Memory B cell (primary cell): ENCODE results near the gene XIRP1.
A peak's percentile ranks its signal among the peaks of the same experiment; 100 is the strongest.
"Not testable (repeated sequence)": the region's sequence is repeated elsewhere in the genome, so short reads cannot be mapped to it uniquely, and the experiment has no call there.

ENCODE experiments used
- ATAC-seq: fragments of 150-1000 bp; cut with Tn5 transposase; 2 replicates; pipeline ENCODE4 v1.10.0; 2021; ENCODE audit warnings: low read depth, mild to moderate bottlenecking, moderate library complexity
- DNase-seq, 2 donors: peaks; one replicate each; pipeline ENCODE4 v3.0.0; 2022; ENCODE audit warnings: low spot score in 2 of 2
- H3K27ac Mint-ChIP-seq: one replicate; pipeline ENCODE4 v1.8.0; 2022; ENCODE audit warnings: mild to moderate bottlenecking, moderate library complexity, mixed read lengths
- H3K27me3 Mint-ChIP-seq: one replicate; pipeline ENCODE4 v1.8.0; 2022; ENCODE audit warnings: mixed read lengths
- H3K36me3 Mint-ChIP-seq: one replicate; pipeline ENCODE4 v1.8.0; 2022; ENCODE audit warnings: mild to moderate bottlenecking, mixed read lengths
- H3K4me1 Mint-ChIP-seq: one replicate; pipeline ENCODE4 v1.8.0; 2022; ENCODE audit warnings: mixed read lengths
- H3K4me3 Mint-ChIP-seq: one replicate; pipeline ENCODE4 v1.8.0; 2022; ENCODE audit warnings: mild to moderate bottlenecking, moderate library complexity, mixed read lengths
- H3K9me3 Mint-ChIP-seq: one replicate; pipeline ENCODE4 v1.8.0; 2022; ENCODE audit warnings: mixed read lengths

The XIRP1 gene

GRCh38 chr3:39192490-39193092 is at the start of gene XIRP1:
TSS of gene XIRP1 (minus strand) at chr3:39192595. CDS start at chr3:39189445, 3,150 bp downstream.
- H3K27me3 Mint-ChIP-seq, result peaks cover 8% of the 10 kb centered on the region
- H3K36me3 Mint-ChIP-seq, result no peaks in the 10 kb centered on the region
- peaks cover 17% of the 10 kb centered on the region for H3K4me1 Mint-ChIP-seq
- no peak for ATAC-seq
- no peak for DNase-seq
- no peak within 1 kb of the TSS for H3K27ac Mint-ChIP-seq
- H3K4me3 Mint-ChIP-seq, result no peak within 1 kb of the TSS
- no peaks in the 10 kb centered on the region for H3K9me3 Mint-ChIP-seq

GRCh38 chr3:39241561-39241960 is 49.2 kb upstream of the XIRP1 start:
- Mint-ChIP-seq H3K4me3 (no peak overlapping the region), H3K4me1 (no peaks in the 10 kb centered on the region), H3K36me3 (no peaks in the 10 kb centered on the region), H3K9me3 (peaks cover 5% of the 10 kb centered on the region), H3K27me3 (peaks cover 3% of the 10 kb centered on the region), H3K27ac (no peak overlapping the region)
- DNase-seq (no peak), ATAC-seq (no peak)

- Mint-ChIP-seq H3K4me1 (peaks cover 23% of the 10 kb centered on the region), H3K27ac (no peak overlapping the region), H3K4me3 (no peak overlapping the region), H3K36me3 (no peaks in the 10 kb centered on the region), H3K9me3 (no peaks in the 10 kb centered on the region), H3K27me3 (peaks cover 10% of the 10 kb centered on the region)
- no peak for ATAC-seq
- no peak for DNase-seq
These were observed 44.6 kb upstream of the XIRP1 start for GRCh38 chr3:39237027-39237426.

- DNase-seq (no peak), ATAC-seq (peak; percentile 57)
- Mint-ChIP-seq H3K36me3 (no peaks in the 10 kb centered on the region), H3K4me1 (peaks cover 25% of the 10 kb centered on the region), H3K9me3 (no peaks in the 10 kb centered on the region), H3K4me3 (no peak overlapping the region), H3K27ac (no peak overlapping the region), H3K27me3 (peaks cover 8% of the 10 kb centered on the region)
These were observed 42.3 kb upstream of the XIRP1 start for GRCh38 chr3:39234651-39235050.

- Mint-ChIP-seq H3K36me3 (no peaks in the 10 kb centered on the region), H3K27ac (no peak overlapping the region), H3K4me1 (peaks cover 25% of the 10 kb centered on the region), H3K4me3 (no peak overlapping the region), H3K27me3 (peaks cover 7% of the 10 kb centered on the region), H3K9me3 (no peaks in the 10 kb centered on the region)
- no peak for DNase-seq
- no peak for ATAC-seq
These were observed 40.5 kb upstream of the XIRP1 start for GRCh38 chr3:39232859-39233258.

DNA sequence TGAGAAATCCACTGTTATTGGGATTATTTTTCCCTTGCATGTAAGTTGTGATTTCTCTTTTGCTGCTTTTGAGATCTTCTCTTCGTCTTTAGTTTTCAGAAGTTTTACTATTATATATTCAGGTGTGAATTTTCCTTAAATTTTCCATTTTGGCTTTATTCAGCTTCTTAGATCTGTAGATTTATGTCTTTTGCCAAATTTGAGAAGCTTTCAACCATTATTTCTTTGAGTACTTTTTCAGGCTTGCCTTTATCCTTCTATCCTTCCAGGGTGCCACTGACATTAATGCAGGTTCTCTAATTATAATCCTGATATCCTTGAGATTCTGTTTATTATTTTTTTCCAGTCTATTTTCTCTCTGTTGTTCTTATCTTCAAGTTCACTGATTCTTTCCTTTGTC is 38.1 kb upstream of the XIRP1 start:
- no peak for DNase-seq
- H3K4me3 Mint-ChIP-seq, result no peak overlapping the region
- H3K27ac Mint-ChIP-seq, result no peak overlapping the region
- peaks cover 30% of the 10 kb centered on the region for H3K4me1 Mint-ChIP-seq
- no peak for ATAC-seq
- peaks cover 7% of the 10 kb centered on the region for H3K27me3 Mint-ChIP-seq
- H3K36me3 Mint-ChIP-seq, result no peaks in the 10 kb centered on the region
- H3K9me3 Mint-ChIP-seq, result no peaks in the 10 kb centered on the region

GRCh38 chr3:39228496-39228895 is 36.1 kb upstream of the XIRP1 start:
- H3K4me1 Mint-ChIP-seq, result peaks cover 21% of the 10 kb centered on the region
- peaks cover 5% of the 10 kb centered on the region for H3K27me3 Mint-ChIP-seq

GRCh38 chr3:39227596-39227995 is 35.2 kb upstream of the XIRP1 start:
- H3K36me3 Mint-ChIP-seq, ATAC-seq, H3K27ac Mint-ChIP-seq, DNase-seq, H3K27me3 Mint-ChIP-seq, H3K9me3 Mint-ChIP-seq, H3K4me3 Mint-ChIP-seq: not testable (repeated sequence)
- peaks cover 14% of the 10 kb centered on the region for H3K4me1 Mint-ChIP-seq

More at GRCh38 chr3:39228496-39228895, 36.1 kb upstream of the XIRP1 start:
- ATAC-seq (no peak), DNase-seq (no peak)
- Mint-ChIP-seq H3K36me3 (no peaks in the 10 kb centered on the region), H3K4me3 (no peak overlapping the region), H3K27ac (no peak overlapping the region), H3K9me3 (no peaks in the 10 kb centered on the region)

DNA sequence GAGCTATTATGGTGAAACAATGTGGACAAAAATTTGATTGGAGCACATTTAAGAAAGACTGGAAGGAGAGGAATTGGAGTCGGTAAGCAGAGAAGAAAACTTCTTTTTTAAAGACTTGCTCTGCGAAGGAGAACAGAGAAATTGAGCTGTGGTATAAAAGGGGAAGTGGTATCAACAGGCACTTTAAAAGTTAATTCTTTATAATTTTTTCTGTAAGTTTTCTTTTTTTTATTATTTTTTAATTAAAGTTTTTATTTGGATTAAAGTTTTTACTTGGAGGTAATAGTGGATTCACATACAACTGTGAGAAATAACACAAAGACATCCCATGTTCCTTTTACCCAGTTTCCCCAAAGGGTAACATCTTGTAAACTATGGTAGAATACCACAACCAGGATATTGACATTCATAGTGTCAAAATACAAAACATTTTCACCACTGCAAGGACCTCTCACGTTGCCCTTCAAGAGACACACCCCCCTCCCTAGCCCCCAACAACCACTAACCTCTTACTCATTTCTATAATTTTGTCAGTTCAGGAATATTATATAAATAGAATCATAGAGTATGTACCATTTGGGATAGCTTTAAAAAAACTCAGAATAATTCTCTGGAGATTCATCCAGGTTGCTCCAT is 33.8 kb upstream of the XIRP1 start:
- Mint-ChIP-seq H3K36me3 (no peaks in the 10 kb centered on the region), H3K27me3 (peaks cover 2% of the 10 kb centered on the region), H3K27ac (no peak overlapping the region), H3K4me1 (peaks cover 10% of the 10 kb centered on the region), H3K4me3 (no peak overlapping the region), H3K9me3 (no peaks in the 10 kb centered on the region)
- DNase-seq (no peak), ATAC-seq (peak; percentile 53)

DNA sequence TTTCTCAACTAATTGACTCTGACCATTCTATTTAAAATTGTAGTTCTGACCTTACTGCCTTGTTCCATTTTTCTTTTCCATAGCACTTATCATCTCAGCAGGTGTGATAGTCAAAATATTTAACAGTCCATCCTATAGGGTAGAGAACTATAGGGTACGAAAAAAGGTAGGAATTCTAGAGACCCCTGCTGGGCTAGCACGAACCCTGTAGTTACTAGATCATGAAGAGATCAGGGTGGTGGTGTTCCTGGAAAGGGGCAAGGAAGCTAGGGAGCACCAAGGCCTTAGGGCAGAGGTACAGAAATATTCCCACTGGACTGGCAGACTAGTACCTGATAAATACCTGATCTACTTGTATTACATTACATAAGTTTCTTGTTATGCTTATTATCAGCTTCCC is 31.9 kb upstream of the XIRP1 start:
- no peak overlapping the region for H3K4me3 Mint-ChIP-seq
- ATAC-seq (no peak), DNase-seq (no peak)
- H3K27me3 Mint-ChIP-seq, result peaks cover 2% of the 10 kb centered on the region
- H3K4me1 Mint-ChIP-seq, result peaks cover 15% of the 10 kb centered on the region
- H3K9me3 Mint-ChIP-seq, result no peaks in the 10 kb centered on the region
- no peak overlapping the region for H3K27ac Mint-ChIP-seq
- H3K36me3 Mint-ChIP-seq, result no peaks in the 10 kb centered on the region

DNA sequence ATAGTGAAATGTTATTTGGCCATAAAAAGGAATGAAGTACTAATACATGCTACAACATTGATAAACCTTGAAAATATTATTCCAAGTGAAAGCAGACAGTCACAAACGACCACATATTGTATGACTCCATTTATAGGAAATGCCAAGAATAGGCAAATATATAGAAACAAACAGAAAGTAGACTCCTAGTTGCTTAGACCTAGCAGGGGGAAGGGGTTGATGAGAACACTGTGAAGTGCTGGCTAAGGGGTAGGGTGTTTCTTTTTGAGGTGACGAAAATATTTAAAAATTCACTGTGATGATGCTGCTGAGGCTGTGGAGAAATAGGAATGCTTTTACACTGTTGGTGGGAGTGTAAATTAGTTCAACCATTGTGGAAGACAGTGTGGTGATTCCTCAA is 30.5 kb upstream of the XIRP1 start:
- ATAC-seq, result no peak
- Mint-ChIP-seq H3K4me1 (peaks cover 15% of the 10 kb centered on the region), H3K9me3 (no peaks in the 10 kb centered on the region), H3K27ac (no peak overlapping the region), H3K27me3 (peaks cover 4% of the 10 kb centered on the region), H3K4me3 (no peak overlapping the region), H3K36me3 (no peaks in the 10 kb centered on the region)
- no peak for DNase-seq

- no peaks in the 10 kb centered on the region for H3K36me3 Mint-ChIP-seq
- DNase-seq (no peak), ATAC-seq (no peak)
- H3K4me3 Mint-ChIP-seq, result no peak overlapping the region
- H3K4me1 Mint-ChIP-seq, result peaks cover 16% of the 10 kb centered on the region
- H3K27me3 Mint-ChIP-seq, result peaks cover 6% of the 10 kb centered on the region
- H3K9me3 Mint-ChIP-seq, result no peaks in the 10 kb centered on the region
- H3K27ac Mint-ChIP-seq, result no peak overlapping the region
These were observed 30.1 kb upstream of the XIRP1 start for GRCh38 chr3:39222462-39222861.

DNA sequence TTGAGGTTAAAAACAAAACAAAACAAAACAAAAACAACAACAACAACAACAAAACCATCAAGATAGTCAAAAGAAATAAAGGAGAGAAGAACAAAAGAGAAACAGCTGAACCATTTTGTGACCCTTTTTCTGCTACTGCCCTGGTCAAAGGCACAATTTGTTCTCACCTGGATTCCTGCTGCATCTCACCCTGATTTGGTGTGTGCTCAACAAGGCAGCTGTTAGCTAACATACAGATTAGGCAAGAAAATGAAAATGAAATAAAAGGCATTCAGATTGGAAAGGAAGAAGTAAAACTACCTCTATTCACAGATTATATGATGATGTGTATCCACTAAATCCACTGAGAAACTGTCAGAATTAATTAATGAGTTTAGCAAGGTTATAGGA is 28.7 kb upstream of the XIRP1 start:
- DNase-seq (no peak), ATAC-seq (no peak)
- Mint-ChIP-seq H3K27me3 (peaks cover 9% of the 10 kb centered on the region), H3K4me3 (no peak overlapping the region), H3K36me3 (no peaks in the 10 kb centered on the region), H3K9me3 (no peaks in the 10 kb centered on the region), H3K4me1 (peaks cover 28% of the 10 kb centered on the region), H3K27ac (no peak overlapping the region)

- peaks cover 9% of the 10 kb centered on the region for H3K27me3 Mint-ChIP-seq
- H3K4me3 Mint-ChIP-seq, result no peak overlapping the region
- peaks cover 28% of the 10 kb centered on the region for H3K4me1 Mint-ChIP-seq
- no peaks in the 10 kb centered on the region for H3K9me3 Mint-ChIP-seq
- H3K27ac Mint-ChIP-seq, result no peak overlapping the region
- no peaks in the 10 kb centered on the region for H3K36me3 Mint-ChIP-seq
- ATAC-seq (no peak), DNase-seq (no peak)
These were observed 28.2 kb upstream of the XIRP1 start for GRCh38 chr3:39220407-39221140.
